HepG2 (cell line): Measurements from ENCODE around the gene ISCU. TPM values are rescaled to one million over a fixed set of nuclear protein-coding genes. Genes with fewer than 3 reads are reported as not detected.
A peak's percentile ranks its signal among the peaks of the same experiment; 100 is the strongest.

ENCODE experiments used
- CENPT ChIP-seq: sonication (generic); formaldehyde crosslinking; IDR thresholded peaks from 2 replicates; pipeline ENCODE4 v1.8.0; 2022; ENCODE audit warnings: low read depth, mild to moderate bottlenecking, moderate library complexity, missing genetic modification reagents
- HOXA3 ChIP-seq: sonication (generic); formaldehyde crosslinking; IDR thresholded peaks from 2 replicates; pipeline ENCODE4 v1.5.0; 2020; ENCODE audit warnings: missing genetic modification reagents
- JUNB ChIP-seq: sonication (generic); formaldehyde crosslinking; IDR thresholded peaks from 2 replicates; pipeline ENCODE4 v1.8.0; 2022; ENCODE audit warnings: missing genetic modification reagents, mild to moderate bottlenecking, borderline replicate concordance
- KLF9 ChIP-seq: IDR thresholded peaks from 2 replicates; pipeline ENCODE4 v1.6.1; 2016; ENCODE audit warnings: low read depth
- NBN ChIP-seq: fragments of 450-650 bp; conservative IDR thresholded peaks from 2 replicates; pipeline ENCODE4 v1.6.1; 2017
- NFE2L2 ChIP-seq: fragments of 150-350 bp; IDR thresholded peaks from 2 replicates; pipeline ENCODE4 v1.6.1; 2014; ENCODE audit warnings: low read length
- PAF1 ChIP-seq: IDR thresholded peaks from 2 replicates; pipeline ENCODE4 v1.6.1; 2016; ENCODE audit warnings: missing genetic modification reagents, missing compliant biosample characterization
- PHF8 ChIP-seq: sonication (generic); formaldehyde crosslinking; IDR thresholded peaks from 2 replicates; pipeline ENCODE4 v1.5.0; 2020; ENCODE audit warnings: missing genetic modification reagents
- PRMT3 ChIP-seq: sonication (generic); formaldehyde crosslinking; IDR thresholded peaks from 2 replicates; pipeline ENCODE4 v1.8.1; 2022; ENCODE audit warnings: low read depth, mild to moderate bottlenecking, moderate library complexity, missing genetic modification reagents, borderline replicate concordance
- RBM39 ChIP-seq: fragments of 200-400 bp; formaldehyde crosslinking; IDR thresholded peaks from one replicate; pipeline ENCODE4 v1.6.1; 2018; ENCODE audit warnings: antibody characterized with exemption, mild to moderate bottlenecking, low read depth, low read length; ENCODE audit not compliant: poor library complexity, severe bottlenecking
- SMARCE1 ChIP-seq: fragments of 450-650 bp; IDR thresholded peaks from 2 replicates; pipeline ENCODE4 v1.6.1; 2017; ENCODE audit warnings: borderline replicate concordance
- SOX6 ChIP-seq, 2 experiments: fragments of 450-650 bp in 1 of 2; sonication (generic) in 1 of 2; formaldehyde crosslinking in 1 of 2; IDR thresholded peaks; 2 replicates each; pipeline versions ENCODE4 v1.4.0 to v1.6.1; 2017 to 2020; ENCODE audit warnings: antibody characterized with exemption in 1 of 2, mild to moderate bottlenecking in 1 of 2, missing genetic modification reagents in 1 of 2
- TRIM22 ChIP-seq: fragments of 450-650 bp; IDR thresholded peaks from 2 replicates; pipeline ENCODE4 v1.6.1; 2017
- ZBTB2 ChIP-seq: sonication (generic); formaldehyde crosslinking; IDR thresholded peaks from 2 replicates; pipeline ENCODE4 v1.8.0; 2022; ENCODE audit warnings: low read depth, missing genetic modification reagents
- ZMYM4 ChIP-seq: sonication (generic); formaldehyde crosslinking; IDR thresholded peaks from 2 replicates; pipeline ENCODE4 v1.8.1; 2023; ENCODE audit warnings: mild to moderate bottlenecking, missing genetic modification reagents
- ZNF20 ChIP-seq: sonication (generic); formaldehyde crosslinking; IDR thresholded peaks from 2 replicates; pipeline ENCODE4 v1.4.0; 2020; ENCODE audit warnings: mild to moderate bottlenecking, moderate library complexity, missing genetic modification reagents
- ZNF607 ChIP-seq: sonication (generic); formaldehyde crosslinking; IDR thresholded peaks from 2 replicates; pipeline ENCODE4 v1.5.1; 2020; ENCODE audit warnings: missing genetic modification reagents, mild to moderate bottlenecking, borderline replicate concordance
- ZNF644 ChIP-seq: IDR thresholded peaks from 2 replicates; pipeline ENCODE4 v1.6.1; 2016; ENCODE audit warnings: low read depth
- ZNF792 ChIP-seq: IDR thresholded peaks from 2 replicates; pipeline ENCODE4 v1.6.1; 2016
- polyA plus RNA-seq, 8 experiments: library from polyadenylated mRNA; depleted of rRNA in 3 of 8; stranded (reverse) in 7 of 8; unstranded in 1 of 8; fragments of >200 nt; fragmentation: Illumina TruSeq in 4 of 8; extraction: Trizol in 4 of 8; gene quantifications; 2 replicates each; pipeline versions ENCODE4 v1.2.1 to v1.2.3, GENCODE V29; 2011 to 2016; ENCODE audit warnings: low read depth in 4 of 8, missing spikeins in 1 of 8, mixed read lengths in 1 of 8; ENCODE audit not compliant: insufficient read depth in 1 of 8
- total RNA-seq, 5 experiments: library from RNA; depleted of rRNA; stranded (reverse); fragments of >200 nt; fragmentation: Illumina TruSeq; extraction: Trizol; gene quantifications; 2 replicates each; pipeline ENCODE4 v1.2.3, GENCODE V29; 2016; ENCODE audit warnings: low read depth in 1 of 5
- TF ChIP-seq, protein P1 (sequence below): sonication (generic); formaldehyde crosslinking; IDR thresholded peaks from 2 replicates; pipeline ENCODE4 v1.9.0; 2021; ENCODE audit warnings: missing genetic modification reagents, borderline replicate concordance
- TF ChIP-seq, protein P2 (sequence below): sonication (generic); formaldehyde crosslinking; conservative IDR thresholded peaks from 2 replicates; pipeline ENCODE4 v1.4.0; 2020; ENCODE audit warnings: missing genetic modification reagents

The ISCU gene
- total and polyA plus RNA-seq, 2 of the 13 experiments (the other 11 are each of a cell fraction or from before 2014, with no cell fraction given), result 94.4 to 107 TPM

- no peak for TF ChIP-seq TRIM22
- TF ChIP-seq ZNF644, result no peak
- TF ChIP-seq PHF8 (CRISPR knock-in tag), result peak; percentile 94
- TF ChIP-seq JUNB, result no peak
- 0 out of 2 replicates have a peak, but pooled peaks have one; percentile 18 for TF ChIP-seq CENPT (CRISPR knock-in tag)
- TF ChIP-seq PAF1 (CRISPR knock-in tag), result no peak
- TF ChIP-seq NFE2L2, result no peak
- no peak for TF ChIP-seq PRMT3
- no peak for TF ChIP-seq NBN
- no peak for TF ChIP-seq SMARCE1
- no peak for TF ChIP-seq KLF9
- TF ChIP-seq ZBTB2, result no peak
- peak; percentile 81 for TF ChIP-seq ZMYM4 (CRISPR knock-in tag)
- TF ChIP-seq ZNF20 (CRISPR knock-in tag), result no peak
- TF ChIP-seq, protein P1, sequence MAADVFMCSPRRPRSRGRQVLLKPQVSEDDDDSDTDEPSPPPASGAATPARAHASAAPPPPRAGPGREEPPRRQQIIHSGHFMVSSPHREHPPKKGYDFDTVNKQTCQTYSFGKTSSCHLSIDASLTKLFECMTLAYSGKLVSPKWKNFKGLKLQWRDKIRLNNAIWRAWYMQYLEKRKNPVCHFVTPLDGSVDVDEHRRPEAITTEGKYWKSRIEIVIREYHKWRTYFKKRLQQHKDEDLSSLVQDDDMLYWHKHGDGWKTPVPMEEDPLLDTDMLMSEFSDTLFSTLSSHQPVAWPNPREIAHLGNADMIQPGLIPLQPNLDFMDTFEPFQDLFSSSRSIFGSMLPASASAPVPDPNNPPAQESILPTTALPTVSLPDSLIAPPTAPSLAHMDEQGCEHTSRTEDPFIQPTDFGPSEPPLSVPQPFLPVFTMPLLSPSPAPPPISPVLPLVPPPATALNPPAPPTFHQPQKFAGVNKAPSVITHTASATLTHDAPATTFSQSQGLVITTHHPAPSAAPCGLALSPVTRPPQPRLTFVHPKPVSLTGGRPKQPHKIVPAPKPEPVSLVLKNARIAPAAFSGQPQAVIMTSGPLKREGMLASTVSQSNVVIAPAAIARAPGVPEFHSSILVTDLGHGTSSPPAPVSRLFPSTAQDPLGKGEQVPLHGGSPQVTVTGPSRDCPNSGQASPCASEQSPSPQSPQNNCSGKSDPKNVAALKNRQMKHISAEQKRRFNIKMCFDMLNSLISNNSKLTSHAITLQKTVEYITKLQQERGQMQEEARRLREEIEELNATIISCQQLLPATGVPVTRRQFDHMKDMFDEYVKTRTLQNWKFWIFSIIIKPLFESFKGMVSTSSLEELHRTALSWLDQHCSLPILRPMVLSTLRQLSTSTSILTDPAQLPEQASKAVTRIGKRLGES, result no peak
- TF ChIP-seq ZNF607 (CRISPR knock-in tag), result peak; percentile 44; the same call in 1 of the 2 replicates
- TF ChIP-seq RBM39, result peak; percentile 45
- peak; percentile 50; the same call in 1 of the 2 replicates for TF ChIP-seq ZNF792 (CRISPR knock-in tag)
- TF ChIP-seq, protein P2, sequence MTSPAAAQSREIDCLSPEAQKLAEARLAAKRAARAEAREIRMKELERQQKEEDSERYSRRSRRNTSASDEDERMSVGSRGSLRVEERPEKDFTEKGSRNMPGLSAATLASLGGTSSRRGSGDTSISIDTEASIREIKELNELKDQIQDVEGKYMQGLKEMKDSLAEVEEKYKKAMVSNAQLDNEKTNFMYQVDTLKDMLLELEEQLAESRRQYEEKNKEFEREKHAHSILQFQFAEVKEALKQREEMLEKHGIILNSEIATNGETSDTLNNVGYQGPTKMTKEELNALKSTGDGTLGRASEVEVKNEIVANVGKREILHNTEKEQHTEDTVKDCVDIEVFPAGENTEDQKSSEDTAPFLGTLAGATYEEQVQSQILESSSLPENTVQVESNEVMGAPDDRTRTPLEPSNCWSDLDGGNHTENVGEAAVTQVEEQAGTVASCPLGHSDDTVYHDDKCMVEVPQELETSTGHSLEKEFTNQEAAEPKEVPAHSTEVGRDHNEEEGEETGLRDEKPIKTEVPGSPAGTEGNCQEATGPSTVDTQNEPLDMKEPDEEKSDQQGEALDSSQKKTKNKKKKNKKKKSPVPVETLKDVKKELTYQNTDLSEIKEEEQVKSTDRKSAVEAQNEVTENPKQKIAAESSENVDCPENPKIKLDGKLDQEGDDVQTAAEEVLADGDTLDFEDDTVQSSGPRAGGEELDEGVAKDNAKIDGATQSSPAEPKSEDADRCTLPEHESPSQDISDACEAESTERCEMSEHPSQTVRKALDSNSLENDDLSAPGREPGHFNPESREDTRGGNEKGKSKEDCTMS, result no peak
- TF ChIP-seq HOXA3, result peak; percentile 93
- no peak for TF ChIP-seq SOX6 (IDR thresholded peaks at IDR 0.05)
- no peak for TF ChIP-seq SOX6 (CRISPR knock-in tag; IDR thresholded peaks at IDR 0.05)
Observed at GRCh38 chr12:108562348-108563135, at the start of gene ISCU (continued).
